Measurements from ENCODE around the gene SPATS2.

The SPATS2 gene

DNA sequence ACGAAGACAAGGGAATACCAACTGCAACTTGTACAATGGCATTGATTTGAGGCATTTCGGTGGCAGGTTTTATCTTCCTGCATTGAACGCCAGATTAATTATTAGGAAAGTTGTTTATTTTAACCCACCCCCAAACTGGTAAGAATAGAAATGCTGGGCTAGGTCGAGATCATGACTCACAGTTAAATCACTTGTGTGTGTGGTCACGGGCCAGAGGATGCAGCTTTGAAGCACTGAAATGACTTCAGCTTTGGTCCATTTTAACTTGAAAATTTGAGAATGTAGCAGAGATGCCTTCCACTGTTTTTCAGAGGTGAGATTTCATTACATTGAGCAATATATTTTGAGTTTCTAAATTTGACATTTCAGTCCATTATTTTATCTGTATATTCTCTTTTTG lies 148.0 kb downstream of the SPATS2 start:
- Histone ChIP-seq H2AFZ (ENCODE audit: low read length) (no peak overlapping the region), H3F3A (ENCODE audit: insufficient read depth, low read length) (no peaks in the 10 kb centered on the region), H3K9ac (ENCODE audit: low read length) (no peak overlapping the region), H3K9me3 (ENCODE audit: low read length) (no peaks in the 10 kb centered on the region), H3K27ac (ENCODE audit: low read depth, low read length, poor library complexity, severe bottlenecking) (no peak overlapping the region), H3K9me2 (ENCODE audit: low read depth, low read length) (no peaks in the 10 kb centered on the region), H3K4me3 (ENCODE audit: low read depth, low read length, poor library complexity, severe bottlenecking) (no peak overlapping the region), H3K27me3 (ENCODE audit: insufficient read depth, low read length) (no peaks in the 10 kb centered on the region), H3K79me2 (ENCODE audit: insufficient read depth, low read length) (no peaks in the 10 kb centered on the region), H4K20me1 (ENCODE audit: insufficient read depth, low read length) (no peaks in the 10 kb centered on the region), H3K36me3 (ENCODE audit: insufficient read depth, low read length) (peaks cover 10% of the 10 kb centered on the region; the same call in 1 of the 2 replicates), H3K4me2 (ENCODE audit: low read length) (no peak overlapping the region), H3K4me1 (ENCODE audit: insufficient read depth, low read length, severe bottlenecking) (no peaks in the 10 kb centered on the region)
- TF ChIP-seq, protein P1, sequence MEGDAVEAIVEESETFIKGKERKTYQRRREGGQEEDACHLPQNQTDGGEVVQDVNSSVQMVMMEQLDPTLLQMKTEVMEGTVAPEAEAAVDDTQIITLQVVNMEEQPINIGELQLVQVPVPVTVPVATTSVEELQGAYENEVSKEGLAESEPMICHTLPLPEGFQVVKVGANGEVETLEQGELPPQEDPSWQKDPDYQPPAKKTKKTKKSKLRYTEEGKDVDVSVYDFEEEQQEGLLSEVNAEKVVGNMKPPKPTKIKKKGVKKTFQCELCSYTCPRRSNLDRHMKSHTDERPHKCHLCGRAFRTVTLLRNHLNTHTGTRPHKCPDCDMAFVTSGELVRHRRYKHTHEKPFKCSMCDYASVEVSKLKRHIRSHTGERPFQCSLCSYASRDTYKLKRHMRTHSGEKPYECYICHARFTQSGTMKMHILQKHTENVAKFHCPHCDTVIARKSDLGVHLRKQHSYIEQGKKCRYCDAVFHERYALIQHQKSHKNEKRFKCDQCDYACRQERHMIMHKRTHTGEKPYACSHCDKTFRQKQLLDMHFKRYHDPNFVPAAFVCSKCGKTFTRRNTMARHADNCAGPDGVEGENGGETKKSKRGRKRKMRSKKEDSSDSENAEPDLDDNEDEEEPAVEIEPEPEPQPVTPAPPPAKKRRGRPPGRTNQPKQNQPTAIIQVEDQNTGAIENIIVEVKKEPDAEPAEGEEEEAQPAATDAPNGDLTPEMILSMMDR (IDR thresholded peaks at IDR 0.05; ENCODE audit: low read length): no peak
- no peak for TF ChIP-seq EZH2 (IDR thresholded peaks at IDR 0.05; ENCODE audit: borderline replicate concordance, low read length)

DNA sequence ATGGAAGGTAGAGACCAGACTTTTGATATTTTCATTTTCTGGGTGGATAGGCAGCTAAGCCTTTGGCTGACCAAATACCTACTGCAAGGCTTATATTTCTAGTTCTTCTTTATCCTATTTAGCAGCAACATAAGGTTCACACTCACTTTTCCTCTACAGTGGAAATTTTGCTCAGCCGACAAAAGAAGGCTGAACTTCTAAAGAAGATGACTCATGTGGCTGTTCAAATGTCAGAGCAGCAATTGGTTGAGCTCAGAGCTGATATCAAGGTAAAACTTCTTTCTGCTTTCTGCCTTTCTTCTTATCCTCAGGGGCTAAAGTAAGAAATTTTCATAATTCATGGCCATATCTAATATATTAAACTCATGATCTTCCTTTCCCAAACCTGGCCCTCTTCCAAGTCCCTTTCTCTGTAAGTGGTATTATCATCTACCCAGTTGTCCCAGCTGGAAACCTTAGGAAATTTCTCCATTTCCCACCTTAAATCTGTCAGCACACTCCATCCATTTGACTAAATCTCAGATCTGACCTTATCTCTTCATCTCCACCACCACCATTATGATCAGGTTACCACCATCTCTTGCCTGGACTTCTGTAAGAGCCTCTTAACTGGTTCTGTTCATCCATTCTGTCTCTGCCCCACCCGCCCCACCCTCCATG lies 151.8 kb downstream of the SPATS2 start:
- Histone ChIP-seq H3K9me3 (ENCODE audit: low read length) (no peaks in the 10 kb centered on the region), H2AFZ (ENCODE audit: low read length) (no peak overlapping the region), H3K27ac (ENCODE audit: low read depth, low read length, poor library complexity, severe bottlenecking) (no peak overlapping the region), H3K9me2 (ENCODE audit: low read depth, low read length) (no peaks in the 10 kb centered on the region), H4K20me1 (ENCODE audit: insufficient read depth, low read length) (no peaks in the 10 kb centered on the region), H3K79me2 (ENCODE audit: insufficient read depth, low read length) (no peaks in the 10 kb centered on the region), H3K36me3 (ENCODE audit: insufficient read depth, low read length) (peaks cover 23% of the 10 kb centered on the region), H3K4me2 (ENCODE audit: low read length) (no peak overlapping the region), H3K4me3 (ENCODE audit: low read depth, low read length, poor library complexity, severe bottlenecking) (no peak overlapping the region), H3K4me1 (ENCODE audit: insufficient read depth, low read length, severe bottlenecking) (peaks cover 3% of the 10 kb centered on the region), H3K9ac (ENCODE audit: low read length) (no peak overlapping the region), H3F3A (ENCODE audit: insufficient read depth, low read length) (no peaks in the 10 kb centered on the region), H3K27me3 (ENCODE audit: insufficient read depth, low read length) (no peaks in the 10 kb centered on the region)
- TF ChIP-seq EZH2 (IDR thresholded peaks at IDR 0.05; ENCODE audit: borderline replicate concordance, low read length): no peak
- TF ChIP-seq, protein P1 (IDR thresholded peaks at IDR 0.05; ENCODE audit: low read length): no peak

DNA sequence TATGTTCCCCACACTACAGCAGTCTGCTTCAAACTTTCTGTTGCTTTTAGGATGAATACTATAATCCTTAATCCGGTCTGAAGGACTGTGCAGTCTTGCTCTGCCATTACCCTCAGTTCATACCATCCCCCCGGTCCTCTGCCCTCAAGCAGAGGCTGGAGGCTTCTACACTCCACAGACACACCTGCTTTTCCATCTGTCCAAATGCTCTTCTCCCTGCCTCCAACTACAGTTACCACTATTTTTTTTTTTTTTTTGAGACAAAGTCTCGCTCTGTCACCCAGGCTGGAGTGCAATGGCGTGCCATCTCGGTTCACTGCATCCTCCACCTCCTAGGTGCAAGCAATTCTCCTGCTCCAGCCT lies 152.3 kb downstream of the SPATS2 start:
- Histone ChIP-seq H3K9ac (ENCODE audit: low read length) (no peak overlapping the region), H3K4me1 (ENCODE audit: insufficient read depth, low read length, severe bottlenecking) (peaks cover 3% of the 10 kb centered on the region), H3K36me3 (ENCODE audit: insufficient read depth, low read length) (peaks cover 27% of the 10 kb centered on the region), H3K27me3 (ENCODE audit: insufficient read depth, low read length) (no peaks in the 10 kb centered on the region), H3K79me2 (ENCODE audit: insufficient read depth, low read length) (no peaks in the 10 kb centered on the region), H3K9me2 (ENCODE audit: low read depth, low read length) (no peaks in the 10 kb centered on the region), H4K20me1 (ENCODE audit: insufficient read depth, low read length) (no peaks in the 10 kb centered on the region), H3K27ac (ENCODE audit: low read depth, low read length, poor library complexity, severe bottlenecking) (no peak overlapping the region), H3K9me3 (ENCODE audit: low read length) (no peaks in the 10 kb centered on the region), H3F3A (ENCODE audit: insufficient read depth, low read length) (no peaks in the 10 kb centered on the region), H2AFZ (ENCODE audit: low read length) (no peak overlapping the region), H3K4me3 (ENCODE audit: low read depth, low read length, poor library complexity, severe bottlenecking) (no peak overlapping the region), H3K4me2 (ENCODE audit: low read length) (no peak overlapping the region)
- no peak for TF ChIP-seq EZH2 (IDR thresholded peaks at IDR 0.05; ENCODE audit: borderline replicate concordance, low read length)
- TF ChIP-seq, protein P1 (IDR thresholded peaks at IDR 0.05; ENCODE audit: low read length): no peak

Measured in OCI-LY1 (cell line).